SH-SY5Y (cell line): ENCODE data around the gene MEA1.

Experiments
- GATA2 ChIP-seq: IDR thresholded peaks from 2 replicates; pipeline ENCODE4 v1.6.1; 2011; ENCODE audit warnings: mild to moderate bottlenecking, low read depth, low read length
- GATA3 ChIP-seq: IDR thresholded peaks from 2 replicates; pipeline ENCODE4 v1.6.1; 2011; ENCODE audit warnings: low read depth, mild to moderate bottlenecking, low read length, moderate library complexity

- TF ChIP-seq GATA2: no peak
- no peak for TF ChIP-seq GATA3
Measured at GRCh38 chr6:42969934-42970333, 43.8 kb downstream of the MEA1 start.
